Measurements from ENCODE around the gene CCNG2. TPM values are rescaled to one million over a fixed set of nuclear protein-coding genes. Genes with fewer than 3 reads are reported as not detected.

CCNG2 gene
- total RNA-seq, 1 donor from 2014 or later: 39.3 TPM

GRCh38 chr4:77217526-77217925 is 60.5 kb downstream of the CCNG2 start:
- no peak overlapping the region for H3K27ac ChIP-seq
- H3K4me1 ChIP-seq: no peaks in the 10 kb centered on the region
- no peak overlapping the region for H3K4me3 ChIP-seq
- DNase-seq (no peak), ATAC-seq (no peak)
- no peaks in the 10 kb centered on the region for H3K9me3 ChIP-seq
- intact Hi-C loops (cut with DNase I): no loop called here
- no peaks in the 10 kb centered on the region for H3K36me3 ChIP-seq
- TF ChIP-seq CTCF (IDR thresholded peaks at IDR 0.05): no peak
- H3K27me3 ChIP-seq (ENCODE audit: low read depth): no peaks in the 10 kb centered on the region

GRCh38 chr4:77219266-77219665 is 62.3 kb downstream of the CCNG2 start:
- no peak for TF ChIP-seq CTCF (IDR thresholded peaks at IDR 0.05)
- intact Hi-C loops (cut with DNase I): no loop called here
- ATAC-seq (no peak), DNase-seq (no peak)
- H3K4me3 ChIP-seq: no peak overlapping the region
- H3K27ac ChIP-seq: no peak overlapping the region
- no peaks in the 10 kb centered on the region for H3K27me3 ChIP-seq (ENCODE audit: low read depth)
- no peaks in the 10 kb centered on the region for H3K4me1 ChIP-seq
- no peaks in the 10 kb centered on the region for H3K36me3 ChIP-seq
- H3K9me3 ChIP-seq: no peaks in the 10 kb centered on the region

Other genes with a start within 250 kb of the CCNG2 start
- gene SEPTIN11, start 207.5 kb upstream of the CCNG2 start, total RNA-seq: 127 TPM
- 327 TPM for gene CCNI, start 81.2 kb upstream of the CCNG2 start, total RNA-seq